Adipocyte (in vitro differentiated cells): Measurements from ENCODE around the gene LYST.
"Not testable (repeated sequence)": the region's sequence is repeated elsewhere in the genome, so short reads cannot be mapped to it uniquely, and the experiment has no call there.

ENCODE experiments used
- DNase-seq: peaks from one replicate; pipeline ENCODE4 v3.0.0-alpha.2; 2015; ENCODE audit warnings: low read depth
- H3K27me3 ChIP-seq: replicated peaks from 2 replicates; pipeline ENCODE4 v1.7.0; 2013; ENCODE audit warnings: mild to moderate bottlenecking, low read length, moderate library complexity; ENCODE audit not compliant: control insufficient read depth, insufficient read depth
- H3K36me3 ChIP-seq: 2 replicates; pipeline ENCODE4 v1.7.0; 2013; ENCODE audit warnings: low read length, mild to moderate bottlenecking, moderate library complexity; ENCODE audit not compliant: control insufficient read depth, insufficient read depth, severe bottlenecking
- H3K4me1 ChIP-seq: 2 replicates; pipeline ENCODE4 v1.7.0; 2013; ENCODE audit warnings: mild to moderate bottlenecking, low read length, moderate library complexity; ENCODE audit not compliant: control insufficient read depth, insufficient read depth
- H3K4me3 ChIP-seq: 2 replicates; pipeline ENCODE4 v1.7.0; 2013; ENCODE audit warnings: mild to moderate bottlenecking, low read length, moderate library complexity
- H3K9ac ChIP-seq: 2 replicates; pipeline ENCODE4 v1.7.0; 2013; ENCODE audit warnings: mild to moderate bottlenecking, low read length, moderate library complexity
- H3K9me3 ChIP-seq: 2 replicates; pipeline ENCODE4 v1.7.0; 2013; ENCODE audit warnings: mild to moderate bottlenecking, low read length, moderate library complexity; ENCODE audit not compliant: control insufficient read depth

Gene LYST

DNA sequence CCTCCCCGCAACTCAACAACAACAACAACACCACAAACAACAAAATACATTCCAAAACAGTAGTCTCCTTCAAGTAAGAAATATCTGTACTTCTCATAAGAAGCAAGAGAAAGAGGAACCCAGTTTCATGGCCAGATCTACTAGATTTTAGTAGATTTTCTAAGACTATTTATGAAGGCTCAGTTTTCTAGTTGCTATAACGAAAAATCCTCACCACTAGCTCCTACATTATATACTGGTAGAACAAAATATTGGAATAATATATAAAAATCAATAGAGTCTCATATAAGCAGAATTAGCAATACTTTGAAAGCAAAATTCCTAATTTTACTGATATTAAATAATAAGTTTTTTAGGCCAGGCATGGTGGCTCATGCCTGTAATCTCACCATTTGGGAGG is 86.9 kb downstream of the LYST start:
- Histone ChIP-seq H3K27me3 (no peaks in the 10 kb centered on the region), H3K9me3 (no peaks in the 10 kb centered on the region), H3K9ac (no peak overlapping the region), H3K36me3 (peaks cover 18% of the 10 kb centered on the region), H3K4me3 (no peak overlapping the region), H3K4me1 (peaks cover 8% of the 10 kb centered on the region)
- no peak for DNase-seq

DNA sequence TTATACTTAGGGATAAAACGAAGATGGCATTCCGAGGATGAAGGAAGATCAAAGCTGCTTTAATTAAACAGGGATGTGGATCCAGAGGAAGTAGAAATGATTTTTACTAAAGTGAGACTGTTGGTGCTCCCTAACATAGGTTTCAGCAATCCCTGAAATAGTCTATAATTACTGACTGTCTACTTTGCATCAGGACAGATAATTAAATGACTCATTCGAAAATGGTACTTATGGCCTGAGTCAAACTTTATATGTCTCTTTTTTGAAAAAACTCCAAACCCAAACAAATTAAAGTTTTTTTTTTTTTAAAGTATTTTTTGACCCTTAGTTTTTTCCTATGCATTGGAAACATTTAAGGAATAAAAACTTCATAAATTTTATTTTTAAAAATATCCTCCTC is 90.3 kb downstream of the LYST start:
- H3K27me3 ChIP-seq: no peaks in the 10 kb centered on the region
- peaks cover 26% of the 10 kb centered on the region for H3K36me3 ChIP-seq
- H3K4me1 ChIP-seq: no peaks in the 10 kb centered on the region
- H3K9ac ChIP-seq: no peak overlapping the region
- no peaks in the 10 kb centered on the region for H3K9me3 ChIP-seq
- DNase-seq: no peak
- no peak overlapping the region for H3K4me3 ChIP-seq

DNA sequence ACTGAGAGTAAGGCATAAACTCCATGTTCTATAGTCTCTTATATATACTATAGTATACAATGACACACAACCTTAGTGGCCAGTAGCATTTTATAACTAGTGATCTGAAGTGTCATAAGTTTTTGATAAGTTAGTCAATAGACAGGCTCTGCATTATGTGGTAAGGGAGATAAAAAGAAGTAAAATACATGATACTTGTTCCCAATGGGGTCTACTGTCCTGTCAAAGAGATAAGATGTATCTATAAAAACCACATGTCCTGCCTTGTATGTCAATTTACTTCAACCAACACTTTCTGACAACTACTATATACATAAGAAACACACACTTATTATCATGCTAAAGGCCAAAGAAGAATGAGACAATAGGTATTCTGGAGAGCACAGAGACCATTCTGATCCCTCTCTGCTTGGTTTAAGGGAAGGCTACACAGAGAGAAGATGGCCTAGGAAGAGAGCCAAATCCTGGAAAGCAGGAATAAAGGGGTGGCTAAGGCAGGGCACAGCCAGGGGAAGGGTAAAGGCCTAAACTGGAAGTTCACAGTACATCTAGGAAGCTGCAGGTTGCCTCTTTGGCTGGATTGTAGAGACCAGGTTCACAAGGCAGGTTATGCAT is 91.4 kb downstream of the LYST start:
- H3K4me1 ChIP-seq: no peaks in the 10 kb centered on the region
- DNase-seq: no peak
- H3K9ac ChIP-seq: no peak overlapping the region
- no peak overlapping the region for H3K4me3 ChIP-seq
- H3K27me3 ChIP-seq: no peaks in the 10 kb centered on the region
- no peaks in the 10 kb centered on the region for H3K9me3 ChIP-seq
- peaks cover 21% of the 10 kb centered on the region for H3K36me3 ChIP-seq

DNA sequence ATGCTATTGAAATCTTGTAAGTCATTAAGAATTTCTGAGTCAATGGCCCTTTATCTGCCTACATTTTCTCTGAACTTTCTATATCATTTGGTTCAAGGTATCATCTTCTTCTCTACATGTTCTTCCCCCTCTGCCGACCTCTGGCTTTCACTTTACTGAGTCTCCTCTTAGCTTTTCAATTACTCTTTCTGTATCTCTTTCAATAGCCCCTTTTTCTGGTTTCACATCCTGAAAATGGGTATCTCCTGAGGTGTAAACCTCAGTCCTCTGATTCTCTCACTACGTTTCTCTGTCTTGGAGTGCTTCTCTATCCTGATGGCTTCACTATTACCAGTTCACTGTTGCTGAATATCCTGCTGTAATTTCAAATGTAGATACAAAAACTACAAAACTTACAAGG is 98.9 kb downstream of the LYST start:
- Histone ChIP-seq H3K9ac (no peak overlapping the region), H3K4me3 (no peak overlapping the region), H3K4me1 (no peaks in the 10 kb centered on the region), H3K9me3 (no peaks in the 10 kb centered on the region), H3K27me3 (no peaks in the 10 kb centered on the region), H3K36me3 (peaks cover 36% of the 10 kb centered on the region)
- no peak for DNase-seq

DNA sequence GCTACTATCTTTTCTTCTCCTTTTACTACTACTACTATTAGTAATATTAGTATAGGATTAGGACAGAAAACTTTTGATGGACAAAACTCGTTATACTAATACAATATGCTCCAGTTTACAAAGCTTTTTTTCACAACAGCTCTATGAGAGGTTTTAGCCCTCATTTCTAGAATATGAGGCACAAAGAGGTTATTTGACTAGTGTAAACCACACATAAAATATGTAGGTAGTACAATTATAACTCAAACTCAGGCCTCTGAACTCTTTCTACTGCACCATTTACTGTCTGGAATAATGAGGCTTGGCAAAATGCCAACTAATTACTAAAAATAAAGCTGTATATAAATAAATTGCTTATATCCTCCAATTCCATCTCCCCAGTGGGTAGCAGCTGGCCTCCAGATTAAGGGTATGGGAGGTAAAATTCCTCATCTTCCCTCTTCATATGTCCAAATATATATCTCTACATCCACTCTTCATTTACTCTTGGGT is 99.9 kb downstream of the LYST start:
- Histone ChIP-seq H3K9me3 (no peaks in the 10 kb centered on the region), H3K36me3 (peaks cover 44% of the 10 kb centered on the region), H3K9ac (no peak overlapping the region), H3K4me1 (no peaks in the 10 kb centered on the region), H3K27me3 (no peaks in the 10 kb centered on the region), H3K4me3 (no peak overlapping the region)
- DNase-seq: no peak

DNA sequence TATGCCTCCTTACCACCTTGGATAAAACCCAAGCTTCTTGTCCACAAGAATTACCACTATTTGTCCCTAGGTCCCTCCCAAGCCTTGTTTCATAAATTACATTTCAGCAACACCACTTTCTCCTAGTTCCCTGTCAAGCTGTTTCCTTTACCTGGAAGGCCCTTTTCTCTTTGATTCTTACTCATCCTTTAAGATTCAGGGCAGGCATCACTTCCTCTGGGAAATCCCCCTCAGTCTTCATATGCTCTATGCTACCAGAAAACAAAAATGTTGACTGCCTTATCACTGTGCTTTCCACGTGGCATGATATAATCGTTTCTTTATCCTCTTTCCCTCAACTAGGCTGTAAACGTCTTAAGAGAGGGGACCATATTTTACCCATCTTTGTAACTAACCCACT is 102.7 kb downstream of the LYST start:
- no peaks in the 10 kb centered on the region for H3K9me3 ChIP-seq
- no peaks in the 10 kb centered on the region for H3K4me1 ChIP-seq
- no peak overlapping the region for H3K4me3 ChIP-seq
- H3K27me3 ChIP-seq: no peaks in the 10 kb centered on the region
- no peak for DNase-seq
- H3K9ac ChIP-seq: no peak overlapping the region
- peaks cover 52% of the 10 kb centered on the region for H3K36me3 ChIP-seq

DNA sequence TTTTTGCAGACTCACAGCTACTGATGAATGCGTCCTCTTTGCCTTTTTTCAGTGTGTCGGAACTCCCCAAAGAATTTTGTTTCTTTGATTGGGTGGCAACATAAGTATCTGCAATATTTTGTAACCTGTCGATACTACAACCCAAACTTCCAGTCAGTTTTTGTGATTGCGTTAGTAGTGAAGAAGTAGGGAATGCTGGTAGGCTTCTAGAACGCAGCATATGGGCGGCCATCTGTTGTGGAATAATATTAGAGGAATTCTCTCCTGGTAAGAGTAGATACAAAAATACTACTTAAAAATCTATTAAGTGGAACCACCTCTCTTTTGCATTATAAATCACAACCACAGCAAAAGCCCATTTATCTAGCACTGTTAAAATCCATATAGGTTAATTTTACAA is 107.4 kb downstream of the LYST start:
- no peak overlapping the region for H3K4me3 ChIP-seq
- H3K4me1 ChIP-seq: no peaks in the 10 kb centered on the region
- no peak for DNase-seq
- no peaks in the 10 kb centered on the region for H3K27me3 ChIP-seq
- H3K9ac ChIP-seq: no peak overlapping the region
- H3K36me3 ChIP-seq: peaks cover 56% of the 10 kb centered on the region
- no peaks in the 10 kb centered on the region for H3K9me3 ChIP-seq

DNA sequence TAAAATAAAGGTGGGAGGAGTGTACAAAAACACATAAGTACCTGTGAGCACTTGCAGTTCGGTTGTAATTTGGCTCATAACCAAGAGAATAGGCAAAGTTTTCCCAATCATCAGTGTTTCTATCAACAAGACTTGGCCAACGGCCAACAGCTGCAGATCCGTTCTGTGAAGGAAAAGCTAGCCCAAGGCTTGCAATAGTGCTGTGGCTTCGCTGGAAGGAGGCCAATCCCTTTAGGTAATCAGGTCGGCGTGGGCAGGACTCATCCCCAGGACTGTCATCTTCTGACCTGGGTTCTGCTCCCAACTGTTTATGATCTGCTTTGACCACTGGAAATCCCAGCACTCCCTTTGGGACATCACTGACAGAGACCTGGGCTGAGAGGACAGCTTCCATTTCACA is 107.8 kb downstream of the LYST start:
- no peak overlapping the region for H3K4me3 ChIP-seq
- DNase-seq: no peak

DNA sequence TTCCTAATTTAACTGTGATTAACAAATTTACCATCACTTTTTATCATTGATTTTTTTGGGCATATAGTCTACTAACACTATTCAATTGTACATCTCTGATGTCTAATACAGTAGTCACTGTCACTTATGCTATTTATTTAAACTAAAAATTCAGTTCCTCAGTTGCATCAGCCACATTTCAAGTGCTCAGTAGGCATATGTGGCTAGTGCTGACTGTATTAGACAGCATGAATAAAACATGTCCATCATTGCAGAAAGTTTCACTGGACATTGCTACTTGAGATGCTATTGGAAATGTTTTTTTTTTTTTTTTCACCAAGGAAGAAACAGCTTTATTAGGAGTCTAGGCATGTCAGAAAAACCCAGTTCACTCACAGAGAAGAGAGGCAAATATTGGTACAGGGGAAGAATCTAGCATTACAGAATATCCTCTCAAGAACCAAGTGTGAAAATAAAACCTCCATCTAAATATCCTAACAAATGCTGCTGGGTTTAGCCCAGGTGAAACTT is 109.1 kb downstream of the LYST start:
- Histone ChIP-seq H3K9ac (no peak overlapping the region), H3K9me3 (no peaks in the 10 kb centered on the region), H3K4me1 (no peaks in the 10 kb centered on the region), H3K27me3 (no peaks in the 10 kb centered on the region), H3K4me3 (no peak overlapping the region), H3K36me3 (peaks cover 51% of the 10 kb centered on the region)
- DNase-seq: no peak

More for the DNA sequence above, 107.8 kb downstream of the LYST start:
- no peaks in the 10 kb centered on the region for H3K9me3 ChIP-seq
- H3K36me3 ChIP-seq: peaks cover 53% of the 10 kb centered on the region
- H3K4me1 ChIP-seq: no peaks in the 10 kb centered on the region
- no peak overlapping the region for H3K9ac ChIP-seq
- H3K27me3 ChIP-seq: no peaks in the 10 kb centered on the region

DNA sequence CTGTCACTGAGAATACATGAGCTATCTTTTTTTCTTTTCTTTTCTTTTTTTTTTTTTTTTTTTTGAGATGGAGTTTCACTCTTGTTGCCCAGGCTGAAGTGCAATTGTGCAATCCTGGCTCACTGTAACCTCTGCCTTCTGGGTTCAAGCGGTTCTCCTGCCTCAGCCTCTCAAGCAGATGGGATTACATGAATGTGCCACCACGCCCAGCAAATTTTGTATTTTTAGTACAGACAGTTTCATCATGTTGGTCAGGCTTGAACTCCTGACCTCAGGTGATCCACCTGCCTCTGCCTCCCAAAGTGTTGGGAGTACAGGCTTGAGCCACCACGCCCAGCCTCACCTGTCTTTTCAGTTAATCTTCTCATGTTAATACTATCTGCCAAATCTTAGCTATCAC is 112.5 kb downstream of the LYST start:
- H3K9ac ChIP-seq: not testable (repeated sequence)

DNA sequence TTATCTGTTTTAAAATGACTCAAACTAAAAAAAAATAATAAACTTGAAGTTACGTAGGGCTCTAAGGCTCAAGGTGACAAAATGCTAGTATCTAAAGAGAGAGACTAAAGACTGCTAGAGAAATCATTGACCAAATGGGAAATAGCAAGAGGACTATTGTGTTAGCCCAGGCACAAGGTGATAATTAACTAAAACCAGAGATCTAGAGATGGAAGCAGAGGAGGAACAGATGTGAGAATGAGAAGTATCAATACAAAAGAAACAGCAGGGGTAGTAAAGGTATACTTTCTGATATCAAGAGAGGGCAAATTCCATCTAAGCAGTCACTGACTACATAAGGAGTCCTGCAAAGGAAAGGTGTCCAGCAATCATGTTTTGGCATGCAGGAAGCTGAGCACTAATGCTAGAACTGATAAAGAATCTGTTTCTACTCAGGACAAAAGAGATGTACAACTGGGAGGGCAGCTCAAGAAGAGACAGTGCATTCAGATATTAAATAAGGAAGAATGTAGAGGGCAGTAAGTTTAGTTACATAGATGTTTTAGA is 116.9 kb downstream of the LYST start:
- H3K9me3 ChIP-seq: no peaks in the 10 kb centered on the region
- H3K9ac ChIP-seq: no peak overlapping the region
- no peak for DNase-seq
- H3K4me1 ChIP-seq: peaks cover 4% of the 10 kb centered on the region
- H3K27me3 ChIP-seq: no peaks in the 10 kb centered on the region
- H3K4me3 ChIP-seq: no peak overlapping the region
- H3K36me3 ChIP-seq: peaks cover 52% of the 10 kb centered on the region

More for the DNA sequence above, 112.5 kb downstream of the LYST start:
- H3K36me3 ChIP-seq: peaks cover 49% of the 10 kb centered on the region
- H3K4me1 ChIP-seq, H3K9me3 ChIP-seq, DNase-seq, H3K27me3 ChIP-seq, H3K4me3 ChIP-seq: not testable (repeated sequence)

DNA sequence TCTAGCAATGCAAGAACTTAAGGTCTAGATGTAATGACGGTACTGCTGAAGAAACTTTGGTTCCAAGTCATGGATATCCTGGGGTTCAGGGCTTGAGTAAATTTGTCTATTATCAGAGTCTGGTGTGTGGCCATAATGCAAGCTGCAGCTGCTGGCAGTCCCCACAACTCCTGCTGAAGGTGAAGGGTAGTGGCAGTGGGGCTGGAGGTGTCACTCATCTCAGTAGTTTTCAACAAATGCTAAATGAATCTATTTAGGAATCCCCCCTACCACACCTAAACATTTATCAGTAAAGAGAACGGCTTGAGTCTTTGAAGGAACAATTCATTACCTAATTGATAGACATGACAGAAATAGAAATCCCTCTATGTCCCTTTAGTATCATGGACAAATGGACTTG is 118.0 kb downstream of the LYST start:
- no peaks in the 10 kb centered on the region for H3K9me3 ChIP-seq
- peaks cover 4% of the 10 kb centered on the region for H3K4me1 ChIP-seq
- no peak for DNase-seq
- no peaks in the 10 kb centered on the region for H3K27me3 ChIP-seq
- no peak overlapping the region for H3K4me3 ChIP-seq
- H3K36me3 ChIP-seq: peaks cover 58% of the 10 kb centered on the region
- no peak overlapping the region for H3K9ac ChIP-seq
